HCT116 (cell line): ENCODE data around the gene KRCC1. TPM values are rescaled to one million over a fixed set of nuclear protein-coding genes. Genes with fewer than 3 reads are reported as not detected.

Experiments
- ATAC-seq: fragments of 200-7000 bp; cut with Tn5 transposase; 2 replicates; pipeline ENCODE4 v1.9.1; 2020; ENCODE audit warnings: mild to moderate bottlenecking, moderate library complexity
- BruUV-seq: library from RNA; stranded (reverse); fragments of 400-500 nt; replicated peaks from 2 replicates; lab custom pipeline; 2021; lab: Mats Ljungman, UMichigan
- CTCF ChIA-PET: fragments of 300-600 bp; sonication (Branson Sonifier 250); formaldehyde crosslinking; loops from one replicate; lab custom pipeline; 2021; ENCODE audit warnings: antibody characterized with exemption; lab: Charles Lee
- POLR2A ChIA-PET: fragments of 300-600, 350-600 bp; sonication (Branson Sonifier 250); formaldehyde crosslinking; loops from one replicate; lab custom pipeline; 2021; ENCODE audit warnings: antibody characterized with exemption; lab: Charles Lee
- RAD21 ChIA-PET, 2 experiments: fragments of 300-600 bp; sonication (Branson Sonifier 250); formaldehyde crosslinking; loops; one replicate each; lab custom pipeline; 2023; ENCODE audit warnings: low total read pairs in 2 of 2; ENCODE audit not compliant: uncharacterized antibody in 2 of 2, unreplicated experiment in 2 of 2, low non-redundant PET in 1 of 2; lab: Charles Lee
- DNase-seq: peaks from one replicate; pipeline ENCODE4 v3.0.0-alpha.2; 2010; ENCODE audit warnings: low read depth, low spot score
- H2AFZ ChIP-seq: fragments of 200-600 bp; shearing (Covaris generic), sonication (generic); 2 replicates; pipeline ENCODE4 v1.6.1; 2017; ENCODE audit warnings: low read depth, mixed run types, mixed read lengths, antibody characterized with exemption, low read length; ENCODE audit not compliant: poor library complexity, severe bottlenecking
- H3K27ac ChIP-seq: 2 replicates; pipeline ENCODE4 v1.5.1; 2012; ENCODE audit warnings: low read depth, low read length
- H3K27me3 ChIP-seq: fragments of 200-600 bp; sonication (generic); 2 replicates; pipeline ENCODE4 v1.6.1; 2016; ENCODE audit warnings: mixed run types, low read length, mixed read lengths; ENCODE audit not compliant: insufficient read depth
- H3K36me3 ChIP-seq, 2 experiments: fragments of 200-500 bp in 1 of 2; fragments of 200-600 bp in 1 of 2; sonication (Bioruptor generic) in 1 of 2; sonication (generic) in 1 of 2; 2 replicates each; pipeline versions ENCODE4 v1.5.1 to v1.6.1; 2014 to 2016; ENCODE audit warnings: low read length in 2 of 2, inconsistent platforms in 1 of 2, mixed read lengths in 1 of 2, mixed run types in 1 of 2; ENCODE audit not compliant: insufficient read depth in 2 of 2, control insufficient read depth in 1 of 2
- H3K4me1 ChIP-seq, 2 experiments: fragments of 200-600 bp in 1 of 2; sonication (generic) in 1 of 2; 2 replicates each; pipeline versions ENCODE4 v1.5.1 to v1.6.1; 2012 to 2017; ENCODE audit warnings: low read length in 2 of 2, inconsistent platforms in 1 of 2, mild to moderate bottlenecking in 1 of 2, mixed read lengths in 1 of 2, mixed run types in 1 of 2, moderate library complexity in 1 of 2; ENCODE audit not compliant: insufficient read depth in 2 of 2, control insufficient read depth in 1 of 2
- H3K4me2 ChIP-seq: fragments of 200-600 bp; sonication (generic); 2 replicates; pipeline ENCODE4 v1.6.1; 2017; ENCODE audit warnings: mixed run types, low read length, mixed read lengths
- H3K4me3 ChIP-seq, 2 experiments: fragments of 200-600 bp in 1 of 2; sonication (generic) in 1 of 2; replicated peaks in 1 of 2; 2 replicates each; pipeline ENCODE4 v1.5.1; 2011 to 2016; ENCODE audit warnings: low read length in 2 of 2, control low read depth in 1 of 2, low read depth in 1 of 2, mild to moderate bottlenecking in 1 of 2, mixed read lengths in 1 of 2, mixed run types in 1 of 2
- H3K79me2 ChIP-seq: fragments of 200-600 bp; sonication (generic); 2 replicates; pipeline ENCODE4 v1.6.1; 2017; ENCODE audit warnings: mild to moderate bottlenecking, mixed run types, low read length, moderate library complexity, mixed read lengths; ENCODE audit not compliant: insufficient read depth
- H3K9ac ChIP-seq: fragments of 200-600 bp; sonication (generic); 2 replicates; pipeline ENCODE4 v1.6.1; 2016; ENCODE audit warnings: low read length, mixed read lengths
- H3K9me2 ChIP-seq: fragments of 200-600 bp; sonication (generic), shearing (Covaris generic); 2 replicates; pipeline ENCODE4 v1.6.1; 2017; ENCODE audit warnings: mixed run types, mild to moderate bottlenecking, moderate library complexity; ENCODE audit not compliant: insufficient read depth
- H3K9me3 ChIP-seq, 2 experiments: fragments of 200-500 bp in 1 of 2; fragments of 200-600 bp in 1 of 2; sonication (Bioruptor generic) in 1 of 2; sonication (generic) in 1 of 2; 2 replicates each; pipeline ENCODE4 v1.6.1; 2014 to 2017; ENCODE audit warnings: low read length in 2 of 2, mixed read lengths in 2 of 2, inconsistent platforms in 1 of 2, low read depth in 1 of 2, mild to moderate bottlenecking in 1 of 2, mixed run types in 1 of 2, moderate library complexity in 1 of 2; ENCODE audit not compliant: control insufficient read depth in 1 of 2, insufficient read depth in 1 of 2
- H4K20me1 ChIP-seq: fragments of 200-600 bp; sonication (generic), shearing (Covaris generic); 2 replicates; pipeline ENCODE4 v1.6.1; 2017; ENCODE audit warnings: mixed run types, mild to moderate bottlenecking, moderate library complexity; ENCODE audit not compliant: insufficient read depth
- CEBPB ChIP-seq: IDR thresholded peaks from 2 replicates; pipeline ENCODE4 v1.6.1; 2012; ENCODE audit warnings: low read depth
- ELF1 ChIP-seq: IDR thresholded peaks from 2 replicates; pipeline ENCODE4 v1.6.1; 2012; ENCODE audit warnings: low read depth, borderline replicate concordance
- EZH2phosphoT487 ChIP-seq: fragments of 200-600 bp; IDR thresholded peaks from 2 replicates; pipeline ENCODE4 v1.6.1; 2018; ENCODE audit warnings: antibody characterized with exemption, borderline replicate concordance
- JUND ChIP-seq: IDR thresholded peaks from 2 replicates; pipeline ENCODE4 v1.6.1; 2012
- POLR2A ChIP-seq: IDR thresholded peaks from 2 replicates; pipeline ENCODE4 v1.7.0; 2011; ENCODE audit warnings: borderline replicate concordance; ENCODE audit not compliant: insufficient read depth, insufficient read length; ENCODE audit errors: extremely low read depth
- RAD21 ChIP-seq: IDR thresholded peaks from 2 replicates; pipeline ENCODE4 v1.6.1; 2012; ENCODE audit warnings: low read depth, mild to moderate bottlenecking
- SP1 ChIP-seq: IDR thresholded peaks from 2 replicates; pipeline ENCODE4 v1.6.1; 2012; ENCODE audit warnings: low read depth
- YY1 ChIP-seq: IDR thresholded peaks from 2 replicates; pipeline ENCODE4 v1.6.1; 2011; ENCODE audit warnings: low read length, low read depth, moderate library complexity, mild to moderate bottlenecking; ENCODE audit not compliant: insufficient replicate concordance; ENCODE audit errors: extremely low read depth
- intact Hi-C: fragments of 100-400 bp; cut with micrococcal nuclease; formaldehyde crosslinking; loops from 2 replicates; pipeline ENCODE4 v1.10.0; 2022
- total RNA-seq: library from RNA; stranded (reverse); gene quantifications from one replicate; pipeline ENCODE4 v1.2.1, GENCODE V29; 2021; ENCODE audit not compliant: unreplicated experiment
- TF ChIP-seq, protein P1 (sequence below): IDR thresholded peaks from 2 replicates; pipeline ENCODE4 v1.6.1; 2012
- TF ChIP-seq, protein P2 (sequence below), 3 experiments: fragments of 200-600 bp in 1 of 3; sonication (generic) in 1 of 3; IDR thresholded peaks in 2 of 3; conservative IDR thresholded peaks in 1 of 3; 2 replicates each; pipeline ENCODE4 v1.5.1; 2012 to 2017; ENCODE audit warnings: low read depth in 2 of 3, low read length in 2 of 3, antibody characterized with exemption in 1 of 3, borderline replicate concordance in 1 of 3, control low read depth in 1 of 3, mild to moderate bottlenecking in 1 of 3, mixed read lengths in 1 of 3, mixed run types in 1 of 3, moderate library complexity in 1 of 3; ENCODE audit not compliant: insufficient read depth in 1 of 3

The KRCC1 gene
- total RNA-seq, 1 experiment from 2014 or later: 5.8 TPM

DNA sequence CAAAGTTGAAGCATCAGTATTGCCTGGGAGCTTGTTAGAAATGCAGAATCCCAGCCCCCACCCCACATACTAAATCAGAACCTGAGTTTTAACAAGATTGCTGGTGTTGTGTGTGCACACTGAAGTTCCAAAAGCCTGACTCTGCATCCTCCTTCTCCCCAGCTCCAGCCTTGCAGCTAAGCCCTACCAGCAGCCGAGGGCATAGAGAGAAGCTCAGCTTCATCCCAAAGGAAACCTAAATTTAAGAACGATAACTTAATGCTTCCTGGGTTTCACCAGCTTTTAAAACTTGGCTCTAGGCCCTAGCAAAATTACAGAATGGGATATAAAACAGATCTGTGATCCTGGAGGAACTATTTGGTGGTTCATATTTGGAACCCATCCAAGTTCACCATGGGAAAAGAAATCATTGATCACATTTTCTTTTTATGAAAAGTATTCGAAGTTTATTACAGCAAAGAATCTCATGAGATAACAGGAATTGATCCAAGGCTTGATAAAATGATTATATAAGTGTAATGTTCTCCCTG, 23.1 kb upstream of the KRCC1 start (continued):
- TF ChIP-seq RAD21: no peak

DNA sequence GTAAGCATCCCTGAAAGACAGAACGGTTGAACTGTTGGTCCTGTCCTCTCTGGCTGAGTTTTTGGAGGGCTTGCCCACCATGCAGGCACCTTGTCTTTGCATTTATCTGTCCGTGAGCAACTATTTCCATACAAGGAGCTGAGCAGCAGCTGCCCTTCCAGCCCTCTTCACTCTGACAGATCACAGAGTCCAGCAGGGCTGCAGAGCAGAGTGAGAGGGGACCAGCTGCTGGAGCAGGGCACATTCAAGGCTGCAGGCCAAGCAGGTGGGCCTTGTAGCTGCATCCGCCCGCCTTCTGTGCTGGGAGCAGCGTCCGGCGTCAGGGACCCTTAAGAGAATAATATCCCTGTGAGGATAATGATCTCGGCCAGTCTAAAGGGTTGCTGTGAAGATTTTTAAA, 21.5 kb upstream of the KRCC1 start:
- CTCF ChIA-PET: no interaction called here
- DNase-seq: no peak
- no peaks in the 10 kb centered on the region for H3K27me3 ChIP-seq
- ATAC-seq: no peak
- TF ChIP-seq CEBPB (no peak), SP1 (no peak), ELF1 (no peak), JUND (no peak), EZH2phosphoT487 (no peak), POLR2A (no peak), YY1 (no peak)
- TF ChIP-seq, protein P1, sequence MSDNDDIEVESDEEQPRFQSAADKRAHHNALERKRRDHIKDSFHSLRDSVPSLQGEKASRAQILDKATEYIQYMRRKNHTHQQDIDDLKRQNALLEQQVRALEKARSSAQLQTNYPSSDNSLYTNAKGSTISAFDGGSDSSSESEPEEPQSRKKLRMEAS: no peak
- TF ChIP-seq, protein P2, sequence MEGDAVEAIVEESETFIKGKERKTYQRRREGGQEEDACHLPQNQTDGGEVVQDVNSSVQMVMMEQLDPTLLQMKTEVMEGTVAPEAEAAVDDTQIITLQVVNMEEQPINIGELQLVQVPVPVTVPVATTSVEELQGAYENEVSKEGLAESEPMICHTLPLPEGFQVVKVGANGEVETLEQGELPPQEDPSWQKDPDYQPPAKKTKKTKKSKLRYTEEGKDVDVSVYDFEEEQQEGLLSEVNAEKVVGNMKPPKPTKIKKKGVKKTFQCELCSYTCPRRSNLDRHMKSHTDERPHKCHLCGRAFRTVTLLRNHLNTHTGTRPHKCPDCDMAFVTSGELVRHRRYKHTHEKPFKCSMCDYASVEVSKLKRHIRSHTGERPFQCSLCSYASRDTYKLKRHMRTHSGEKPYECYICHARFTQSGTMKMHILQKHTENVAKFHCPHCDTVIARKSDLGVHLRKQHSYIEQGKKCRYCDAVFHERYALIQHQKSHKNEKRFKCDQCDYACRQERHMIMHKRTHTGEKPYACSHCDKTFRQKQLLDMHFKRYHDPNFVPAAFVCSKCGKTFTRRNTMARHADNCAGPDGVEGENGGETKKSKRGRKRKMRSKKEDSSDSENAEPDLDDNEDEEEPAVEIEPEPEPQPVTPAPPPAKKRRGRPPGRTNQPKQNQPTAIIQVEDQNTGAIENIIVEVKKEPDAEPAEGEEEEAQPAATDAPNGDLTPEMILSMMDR (IDR thresholded peaks at IDR 0.05 in 2 of 3, conservative IDR thresholded peaks at IDR 0.05 in 1 of 3; ENCODE audit: borderline replicate concordance in 1 of 3, insufficient read depth in 1 of 3, low read depth in 2 of 3, low read length in 2 of 3): no peak
- TF ChIP-seq, all 23 proteins: peak for 0
- RAD21 ChIA-PET: no interaction called here
- no peaks in the 10 kb centered on the region for H3K79me2 ChIP-seq
- peaks cover 0 to 5% of the 10 kb centered on the region in 2 experiments; a peak in 2 of 4 replicates for H3K4me1 ChIP-seq
- no peak overlapping the region for H2AFZ ChIP-seq
- POLR2A ChIA-PET: no interaction called here
- no peaks in the 10 kb centered on the region for H3K9me3 ChIP-seq
- H3K9ac ChIP-seq: no peak overlapping the region
- no TSS peak for BruUV-seq
- H4K20me1 ChIP-seq: no peaks in the 10 kb centered on the region
- no peaks in the 10 kb centered on the region for H3K36me3 ChIP-seq
- no peak overlapping the region for H3K27ac ChIP-seq
- no peaks in the 10 kb centered on the region for H3K9me2 ChIP-seq
- H3K4me3 ChIP-seq: no peak overlapping the region
- intact Hi-C loops: no loop called here
- no peak overlapping the region for H3K4me2 ChIP-seq
